IMR-90 (cell line): ENCODE measurements around the gene RRP15. TPM values are rescaled to one million over a fixed set of nuclear protein-coding genes. Genes with fewer than 3 reads are reported as not detected.

Experiments
- ATAC-seq: fragments of 200-7000 bp; cut with Tn5 transposase; 2 replicates; pipeline ENCODE4 v1.9.1; 2020; ENCODE audit warnings: low read depth, mild to moderate bottlenecking, moderate library complexity
- BruUV-seq: library from RNA; stranded (reverse); fragments of 400-500 nt; replicated peaks from 2 replicates; lab custom pipeline; 2021; lab: Mats Ljungman, UMichigan
- CTCF ChIA-PET: fragments of 300-600 bp; formaldehyde crosslinking; extraction: SDS; loops from one replicate; lab custom pipeline; 2021; ENCODE audit warnings: antibody characterized with exemption; lab: Yijun Ruan, JAX
- POLR2A ChIA-PET: fragments of 300-600 bp; sonication (Branson Sonifier 250); formaldehyde crosslinking; loops from one replicate; lab custom pipeline; 2022; ENCODE audit warnings: antibody characterized with exemption; ENCODE audit not compliant: unreplicated experiment; lab: Charles Lee
- DNase-seq: peaks from one replicate; pipeline ENCODE4 v3.0.0; 2013
- H2AFZ ChIP-seq: replicated peaks from 2 replicates; pipeline ENCODE3; 2013; ENCODE audit warnings: low read length, mild to moderate bottlenecking; ENCODE audit not compliant: poor library complexity
- H2AK5ac ChIP-seq: 2 replicates; pipeline ENCODE4 v1.6.1; 2013; ENCODE audit warnings: low read depth, low read length, inconsistent platforms
- H2AK9ac ChIP-seq: replicated peaks from 2 replicates; pipeline ENCODE3; 2013; ENCODE audit warnings: mild to moderate bottlenecking, low read depth, low read length, moderate library complexity; ENCODE audit not compliant: poor library complexity
- H2BK120ac ChIP-seq: 2 replicates; pipeline ENCODE4 v1.6.1; 2013; ENCODE audit warnings: low read depth, low read length, inconsistent platforms
- H2BK15ac ChIP-seq: 3 replicates; pipeline ENCODE4 v1.6.1; 2013; ENCODE audit warnings: low read depth, low read length, inconsistent platforms
- H2BK20ac ChIP-seq: 2 replicates; pipeline ENCODE4 v1.6.1; 2013; ENCODE audit warnings: low read depth, mild to moderate bottlenecking, inconsistent platforms, low read length, moderate library complexity
- H2BK5ac ChIP-seq: 2 replicates; pipeline ENCODE4 v1.6.1; 2013; ENCODE audit warnings: mild to moderate bottlenecking, low read depth, low read length, inconsistent platforms; ENCODE audit not compliant: poor library complexity, severe bottlenecking
- H3K14ac ChIP-seq: replicated peaks from 2 replicates; pipeline ENCODE4 v1.6.1; 2013; ENCODE audit warnings: low read depth, low read length, inconsistent platforms
- H3K18ac ChIP-seq: 2 replicates; pipeline ENCODE4 v1.6.1; 2013; ENCODE audit warnings: low read depth, low read length, control low read depth
- H3K23ac ChIP-seq: 2 replicates; pipeline ENCODE4 v1.6.1; 2013; ENCODE audit warnings: low read depth, low read length, inconsistent platforms
- H3K27ac ChIP-seq: 2 replicates; pipeline ENCODE4 v1.5.1; 2013; ENCODE audit warnings: mild to moderate bottlenecking, control low read depth, low read length; ENCODE audit not compliant: insufficient read depth
- H3K27me3 ChIP-seq: 2 replicates; pipeline ENCODE4 v1.6.1; 2013; ENCODE audit warnings: low read length; ENCODE audit not compliant: control insufficient read depth, insufficient read depth
- H3K36me3 ChIP-seq: 2 replicates; pipeline ENCODE4 v1.6.1; 2013; ENCODE audit warnings: low read length, mixed read lengths; ENCODE audit not compliant: control insufficient read depth, insufficient read depth
- H3K4ac ChIP-seq: 2 replicates; pipeline ENCODE4 v1.6.1; 2013; ENCODE audit warnings: low read depth, low read length, inconsistent platforms
- H3K4me1 ChIP-seq: 2 replicates; pipeline ENCODE4 v1.6.1; 2013; ENCODE audit warnings: low read length, mixed read lengths; ENCODE audit not compliant: control insufficient read depth, insufficient read depth
- H3K4me2 ChIP-seq: 2 replicates; pipeline ENCODE4 v1.6.1; 2013; ENCODE audit warnings: low read depth, mild to moderate bottlenecking, control low read depth, low read length, moderate library complexity
- H3K4me3 ChIP-seq: 2 replicates; pipeline ENCODE4 v1.5.1; 2013; ENCODE audit warnings: low read depth, mild to moderate bottlenecking, control low read depth, low read length, moderate library complexity; ENCODE audit not compliant: insufficient read depth
- H3K56ac ChIP-seq: 2 replicates; pipeline ENCODE4 v1.6.1; 2013; ENCODE audit warnings: low read length, inconsistent platforms; ENCODE audit not compliant: insufficient read depth; ENCODE audit errors: extremely low read depth
- H3K79me1 ChIP-seq, 2 experiments: 2 replicates each; pipeline ENCODE4 v1.6.1; 2013; ENCODE audit warnings: low read length in 2 of 2, inconsistent platforms in 1 of 2, low read depth in 1 of 2
- H3K9ac ChIP-seq: 2 replicates; pipeline ENCODE4 v1.6.1; 2013; ENCODE audit warnings: low read depth, low read length, control low read depth
- H3K9me1 ChIP-seq: 2 replicates; pipeline ENCODE4 v1.6.1; 2013; ENCODE audit warnings: low read length, inconsistent platforms; ENCODE audit not compliant: insufficient read depth
- H3K9me3 ChIP-seq: 2 replicates; pipeline ENCODE4 v1.6.1; 2013; ENCODE audit warnings: low read length; ENCODE audit not compliant: control insufficient read depth, insufficient read depth
- H4K20me1 ChIP-seq: 2 replicates; pipeline ENCODE4 v1.6.1; 2013; ENCODE audit warnings: low read length, inconsistent platforms; ENCODE audit not compliant: insufficient read depth
- H4K5ac ChIP-seq: 2 replicates; pipeline ENCODE4 v1.6.1; 2013; ENCODE audit warnings: mild to moderate bottlenecking, low read depth, low read length, control low read depth
- H4K8ac ChIP-seq, 2 experiments: 2 replicates each; pipeline ENCODE4 v1.6.1; 2013; ENCODE audit warnings: low read depth in 2 of 2, low read length in 2 of 2, control low read depth in 1 of 2, inconsistent platforms in 1 of 2
- H4K91ac ChIP-seq: 2 replicates; pipeline ENCODE4 v1.6.1; 2013; ENCODE audit warnings: low read depth, low read length, inconsistent platforms; ENCODE audit not compliant: insufficient read depth
- BHLHE40 ChIP-seq: fragments of 150-350 bp; IDR thresholded peaks from 2 replicates; pipeline ENCODE4 v1.6.1; 2016; ENCODE audit warnings: mild to moderate bottlenecking, low read depth, low read length
- CHD1 ChIP-seq: IDR thresholded peaks from 2 replicates; pipeline ENCODE4 v1.6.1; 2012; ENCODE audit warnings: low read depth, low read length, improper control_type of control experiment
- MAFK ChIP-seq: IDR thresholded peaks from 2 replicates; pipeline ENCODE4 v1.6.1; 2012; ENCODE audit warnings: low read depth, low read length, improper control_type of control experiment
- NFE2L2 ChIP-seq: fragments of 150-350 bp; IDR thresholded peaks from 2 replicates; pipeline ENCODE4 v1.6.1; 2016; ENCODE audit warnings: low read depth, mild to moderate bottlenecking, low read length
- RAD21 ChIP-seq: IDR thresholded peaks from 2 replicates; pipeline ENCODE4 v1.6.1; 2012; ENCODE audit warnings: low read length, improper control_type of control experiment
- RCOR1 ChIP-seq: IDR thresholded peaks from 2 replicates; pipeline ENCODE4 v1.6.1; 2012; ENCODE audit warnings: mild to moderate bottlenecking, low read length, improper control_type of control experiment; ENCODE audit not compliant: insufficient replicate concordance
- WGBS, 2 experiments: methylation state at CpG; one replicate each; pipeline versions ENCODE4 v1.1.5 to v1.1.7; 2013; ENCODE audit warnings: missing lambda C conversion rate in 2 of 2; ENCODE audit not compliant: insufficient read length in 1 of 2; ENCODE audit errors: extremely low coverage in 2 of 2; 5-methylcytosine and 5-hydroxymethylcytosine counted together
- dilution Hi-C: fragments of 300-500 bp; cut with HindIII; formaldehyde crosslinking; loops from one replicate; pipeline ENCODE4 v1.14.3; 2018; ENCODE audit warnings: low sequenced_read_pairs; ENCODE audit not compliant: unreplicated experiment
- in situ Hi-C: fragments of 300-500 bp; cut with MboI; formaldehyde crosslinking; loops from 3 replicates; pipeline ENCODE4 v1.14.3; 2019; ENCODE audit warnings: low sequenced_read_pairs, inconsistent platforms, mixed read lengths
- intact Hi-C: fragments of 100-400 bp; cut with micrococcal nuclease; formaldehyde crosslinking; loops from 2 replicates; pipeline ENCODE4 v1.10.0; 2022
- polyA plus RNA-seq, 3 experiments: library from polyadenylated mRNA; depleted of rRNA; stranded (reverse); fragments of >200 nt; gene quantifications; 2 replicates each; pipeline ENCODE4 v1.2.3, GENCODE V29; 2012; ENCODE audit warnings: low replicate concordance in 1 of 3
- total RNA-seq: library from RNA; depleted of rRNA; stranded (reverse); fragments of >200 nt; gene quantifications from 2 replicates; pipeline ENCODE4 v1.2.3, GENCODE V29; 2012

RRP15 gene
- total and polyA plus RNA-seq, 2 of the 4 experiments (the other 2 are of a cell fraction): 3.1 to 4.1 TPM

- Histone ChIP-seq H2BK15ac (no peak overlapping the region), H3K18ac (no peak overlapping the region), H3K27me3 (no peaks in the 10 kb centered on the region), H3K9ac (no peak overlapping the region), H4K8ac (no peak overlapping the region), H4K20me1 (no peaks in the 10 kb centered on the region), H2AK5ac (no peak overlapping the region), H3K4me3 (no peak overlapping the region), H3K9me1 (no peaks in the 10 kb centered on the region), H3K4me1 (peaks cover 2% of the 10 kb centered on the region; the same call in 1 of the 2 replicates), H3K27ac (no peak overlapping the region), H3K4me2 (no peak overlapping the region), H3K23ac (no peak overlapping the region), H4K91ac (no peak overlapping the region), H2AFZ (no peak overlapping the region), H3K56ac (no peak overlapping the region), H3K79me1 (peaks cover 0 to 3% of the 10 kb centered on the region in 2 experiments; a peak in 2 of 4 replicates), H3K14ac (no peak overlapping the region), H2BK120ac (no peak overlapping the region), H2BK20ac (no peak overlapping the region), H2AK9ac (peak overlapping the region; percentile 70), H3K36me3 (peaks cover 11% of the 10 kb centered on the region), H3K4ac (no peak overlapping the region), H3K9me3 (no peaks in the 10 kb centered on the region), H2BK5ac (no peak overlapping the region), H4K5ac (no peak overlapping the region)
- TF ChIP-seq NFE2L2: no peak
- no peak for TF ChIP-seq RCOR1
- TF ChIP-seq CHD1: no peak
- no peak for TF ChIP-seq BHLHE40
- TF ChIP-seq MAFK: no peak
- TF ChIP-seq RAD21: no peak
- in situ Hi-C loops (loop anchor here (10.0 kb wide), 2 partner anchors 1342 to 1492 kb away; no protein-coding TSS in a partner anchor), intact Hi-C loops (no loop called here), dilution Hi-C loops (no loop called here)
- no peak for DNase-seq
- ChIA-PET CTCF (no interaction called here), POLR2A (no interaction called here)
- WGBS, 2 experiments: 98% methylated on average over 16 of the region's 17 CpGs; no CpG with 5 or more reads in 1 of the 2 experiments
- no peak for ATAC-seq
- BruUV-seq: no TSS peak
Measured at GRCh38 chr1:218322762-218323161, 37.7 kb downstream of the RRP15 start.
